WTC11 (cell line): ENCODE measurements around the gene CENPQ. TPM values are rescaled to one million over a fixed set of nuclear protein-coding genes. Genes with fewer than 3 reads are reported as not detected.

ENCODE experiments used
- ATAC-seq: fragments of 200-7000 bp; cut with Tn5 transposase; 2 replicates; pipeline ENCODE4 v1.10.0; 2021; ENCODE audit warnings: mild to moderate bottlenecking, moderate library complexity
- CTCF ChIA-PET: fragments of 300-600 bp; sonication (Branson Sonifier 250); formaldehyde crosslinking; loops from one replicate; lab custom pipeline; 2021; ENCODE audit warnings: antibody characterized with exemption; lab: Charles Lee
- POLR2A ChIA-PET: fragments of 350-600 bp; sonication (Branson Sonifier 250); formaldehyde crosslinking; loops from one replicate; lab custom pipeline; 2021; ENCODE audit warnings: antibody characterized with exemption; lab: Charles Lee
- DNase-seq: peaks from one replicate; pipeline ENCODE4 v3.0.0; 2021; ENCODE audit warnings: low spot score
- H3K27ac Mint-ChIP-seq: 2 replicates; pipeline ENCODE4 v1.8.0; 2021; ENCODE audit warnings: mixed read lengths
- H3K27me3 Mint-ChIP-seq: 2 replicates; pipeline ENCODE4 v1.8.0; 2021; ENCODE audit warnings: low read depth, mild to moderate bottlenecking, moderate library complexity, mixed read lengths
- H3K36me3 Mint-ChIP-seq: 2 replicates; pipeline ENCODE4 v1.8.0; 2021; ENCODE audit warnings: mixed read lengths
- H3K4me1 Mint-ChIP-seq: 2 replicates; pipeline ENCODE4 v1.8.0; 2022; ENCODE audit warnings: mixed read lengths
- H3K4me3 Mint-ChIP-seq: 2 replicates; pipeline ENCODE4 v1.8.0; 2021; ENCODE audit warnings: mild to moderate bottlenecking, moderate library complexity, mixed read lengths
- H3K9me3 Mint-ChIP-seq: 2 replicates; pipeline ENCODE4 v1.8.0; 2021; ENCODE audit warnings: mixed read lengths
- ATF2 ChIP-seq: sonication (generic); formaldehyde crosslinking; IDR thresholded peaks from 2 replicates; pipeline ENCODE4 v1.8.1; 2022; ENCODE audit warnings: low read depth, missing genetic modification reagents, borderline replicate concordance
- CTCF ChIP-seq: fragments of 200-600 bp; IDR thresholded peaks from 2 replicates; pipeline ENCODE4 v1.8.0; 2022; ENCODE audit warnings: antibody characterized with exemption
- E2F5 ChIP-seq: sonication (generic); formaldehyde crosslinking; IDR thresholded peaks from 2 replicates; pipeline ENCODE4 v1.8.1; 2022; ENCODE audit warnings: mild to moderate bottlenecking, moderate library complexity, missing genetic modification reagents
- EMX1 ChIP-seq: fragments of 250-450 bp; sonication (Bioruptor Pico); IDR thresholded peaks from 2 replicates; pipeline ENCODE4 v1.8.0; 2021; ENCODE audit warnings: mild to moderate bottlenecking
- JAZF1 ChIP-seq: fragments of 250-450 bp; sonication (Bioruptor Pico); IDR thresholded peaks from 2 replicates; pipeline ENCODE4 v1.9.0; 2021; ENCODE audit warnings: moderate library complexity, mild to moderate bottlenecking, inconsistent platforms
- MXD4 ChIP-seq: fragments of 250-450 bp; sonication (Bioruptor Pico); IDR thresholded peaks from 2 replicates; pipeline ENCODE4 v1.8.0; 2021; ENCODE audit warnings: mild to moderate bottlenecking, moderate library complexity, borderline replicate concordance
- NR2C2 ChIP-seq: sonication (generic); formaldehyde crosslinking; IDR thresholded peaks from 2 replicates; pipeline ENCODE4 v1.8.0; 2022; ENCODE audit warnings: mild to moderate bottlenecking, missing genetic modification reagents
- PREB ChIP-seq: sonication (generic); formaldehyde crosslinking; IDR thresholded peaks from 2 replicates; pipeline ENCODE4 v1.8.1; 2022; ENCODE audit warnings: mild to moderate bottlenecking, missing genetic modification reagents, moderate library complexity, borderline replicate concordance
- RORB ChIP-seq: fragments of 250-450 bp; sonication (Bioruptor Pico); IDR thresholded peaks from 2 replicates; pipeline ENCODE4 v1.9.0; 2021; ENCODE audit warnings: mild to moderate bottlenecking
- ZBTB43 ChIP-seq: sonication (generic); formaldehyde crosslinking; IDR thresholded peaks from 2 replicates; pipeline ENCODE4 v1.8.1; 2023; ENCODE audit warnings: mild to moderate bottlenecking, missing genetic modification reagents
- ZNF121 ChIP-seq: sonication (generic); formaldehyde crosslinking; IDR thresholded peaks from 2 replicates; pipeline ENCODE4 v1.8.0; 2023; ENCODE audit warnings: missing genetic modification reagents
- ZNF671 ChIP-seq: fragments of 250-450 bp; sonication (Bioruptor Pico); IDR thresholded peaks from 2 replicates; pipeline ENCODE4 v1.8.0; 2021; ENCODE audit warnings: mild to moderate bottlenecking
- ZSCAN18 ChIP-seq: fragments of 250-450 bp; sonication (Bioruptor Pico); IDR thresholded peaks from 2 replicates; pipeline ENCODE4 v2.1.2; 2022; ENCODE audit warnings: mild to moderate bottlenecking, moderate library complexity
- total RNA-seq: library from RNA; stranded (reverse); gene quantifications from 3 replicates; pipeline ENCODE4 v1.2.3, GENCODE V29; 2021

CENPQ gene
- total RNA-seq, 1 experiment from 2014 or later: 14.2 TPM

- peak overlapping the region; percentile 32 for H3K4me3 Mint-ChIP-seq
- TF ChIP-seq RORB (CRISPR knock-in tag): no peak
- TF ChIP-seq ATF2 (CRISPR knock-in tag): no peak
- no peak for TF ChIP-seq E2F5 (CRISPR knock-in tag)
- TF ChIP-seq EMX1 (CRISPR knock-in tag): no peak
- no peak for TF ChIP-seq NR2C2
- TF ChIP-seq ZNF671: no peak
- no peak for TF ChIP-seq MXD4 (CRISPR knock-in tag)
- TF ChIP-seq PREB: no peak
- no peak for TF ChIP-seq ZSCAN18
- no peaks in the 10 kb centered on the region for H3K36me3 Mint-ChIP-seq
- peaks cover 6% of the 10 kb centered on the region; the same call in 1 of the 2 replicates for H3K9me3 Mint-ChIP-seq
- CTCF ChIA-PET: interaction anchor here (0.6 to 3.9 kb wide), 20 partner anchors 10 to 1935 kb away, joined by 3 to 33 read pairs (median 5); partner anchors contain the start of gene C6orf141
- peaks cover 5% of the 10 kb centered on the region for H3K4me1 Mint-ChIP-seq
- DNase-seq (no peak), ATAC-seq (peak; percentile 72)
- POLR2A ChIA-PET: interaction anchor here (0.6 to 0.7 kb wide), 2 partner anchors 11 to 278 kb away, joined by 3 to 4 read pairs; no protein-coding TSS in a partner anchor
- H3K27ac Mint-ChIP-seq: no peak overlapping the region
- no peaks in the 10 kb centered on the region for H3K27me3 Mint-ChIP-seq
These were observed 68.8 kb downstream of the CENPQ start for GRCh38 chr6:49531774-49532569.

GRCh38 chr6:49535795-49536194 lies 72.6 kb downstream of the CENPQ start:
- H3K9me3 Mint-ChIP-seq: no peaks in the 10 kb centered on the region
- TF ChIP-seq JAZF1 (CRISPR knock-in tag) (no peak), ZNF121 (CRISPR knock-in tag) (no peak), ZBTB43 (CRISPR knock-in tag) (no peak)
- DNase-seq: no peak
- H3K4me3 Mint-ChIP-seq: no peak overlapping the region
- CTCF ChIA-PET: interaction anchor here (0.5 to 0.9 kb wide), 2 partner anchors 71 to 678 kb away, joined by 3 to 4 read pairs; no protein-coding TSS in a partner anchor
- H3K27ac Mint-ChIP-seq: no peak overlapping the region
- H3K27me3 Mint-ChIP-seq: no peaks in the 10 kb centered on the region
- H3K36me3 Mint-ChIP-seq: no peaks in the 10 kb centered on the region
- no peaks in the 10 kb centered on the region for H3K4me1 Mint-ChIP-seq
- ATAC-seq: no peak
- POLR2A ChIA-PET: no interaction called here

GRCh38 chr6:49539102-49539501 lies 75.9 kb downstream of the CENPQ start:
- no peak for DNase-seq
- no peak overlapping the region for H3K27ac Mint-ChIP-seq

More at GRCh38 chr6:49539102-49539501, 75.9 kb downstream of the CENPQ start:
- ChIA-PET POLR2A (no interaction called here), CTCF (no interaction called here)
- no peak for ATAC-seq
- H3K4me1 Mint-ChIP-seq: peaks cover 7% of the 10 kb centered on the region; the same call in 1 of the 2 replicates
- H3K27me3 Mint-ChIP-seq: no peaks in the 10 kb centered on the region
- TF ChIP-seq CTCF: no peak
- no peak overlapping the region for H3K4me3 Mint-ChIP-seq
- no peaks in the 10 kb centered on the region for H3K36me3 Mint-ChIP-seq
- H3K9me3 Mint-ChIP-seq: no peaks in the 10 kb centered on the region
